GM12878 (cell line): ENCODE results near the gene RPS6KA3. TPM values are rescaled to one million over a fixed set of nuclear protein-coding genes. Genes with fewer than 3 reads are reported as not detected.
"Not testable (repeated sequence)": the region's sequence is repeated elsewhere in the genome, so short reads cannot be mapped to it uniquely, and the experiment has no call there.

Source experiments
- ATAC-seq: fragments of 200-7000 bp; cut with Tn5 transposase; 3 replicates; pipeline ENCODE4 v1.9.1; 2020; ENCODE audit warnings: mild to moderate bottlenecking, moderate library complexity
- BruUV-seq: library from RNA; stranded (reverse); fragments of 400-500 nt; replicated peaks from 2 replicates; lab custom pipeline; 2021; lab: Mats Ljungman, UMichigan
- CTCF ChIA-PET: fragments of 300-600 bp; sonication (Branson Sonifier 250); formaldehyde crosslinking; extraction: SDS; loops from one replicate; lab custom pipeline; 2021; ENCODE audit warnings: inconsistent platforms; lab: Yijun Ruan, JAX
- POLR2A ChIA-PET: fragments of 350-600 bp; formaldehyde crosslinking; extraction: SDS; loops from one replicate; lab custom pipeline; 2021; ENCODE audit warnings: inconsistent platforms; lab: Charles Lee
- RAD21 ChIA-PET: fragments of 300-600 bp; sonication (Branson Sonifier 250); formaldehyde crosslinking; loops from one replicate; lab custom pipeline; 2023; ENCODE audit warnings: antibody characterized with exemption; ENCODE audit not compliant: unreplicated experiment; lab: Charles Lee
- SMC1A ChIA-PET: fragments of 300-600 bp; sonication (Branson Sonifier 250); formaldehyde crosslinking; loops from one replicate; lab custom pipeline; 2023; ENCODE audit not compliant: unreplicated experiment, uncharacterized antibody; lab: Charles Lee
- DNase-seq: peaks from one replicate; pipeline ENCODE4 v3.0.0-alpha.2; 2011; ENCODE audit warnings: low read depth, low spot score
- FAIRE-seq: peaks from 3 replicates; lab custom pipeline; 2011; peaks lifted over from hg19 to GRCh38; lab: Jason Lieb, UNC
- H2AFZ ChIP-seq: 2 replicates; pipeline ENCODE4 v1.6.0; 2011; ENCODE audit warnings: low read depth, low read length, control low read depth; ENCODE audit not compliant: control insufficient read depth
- H3K27ac ChIP-seq: 2 replicates; pipeline ENCODE4 v1.5.1; 2011; ENCODE audit warnings: control low read depth; ENCODE audit not compliant: control insufficient read depth, insufficient read depth
- H3K27me3 ChIP-seq, 2 experiments: replicated peaks in 1 of 2; 2 replicates each; pipeline versions ENCODE4 v1.6.0 to v1.6.1; 2011; ENCODE audit warnings: low read length in 1 of 2; ENCODE audit not compliant: control insufficient read depth in 2 of 2, insufficient read depth in 2 of 2
- H3K36me3 ChIP-seq, 2 experiments: 2 replicates each; pipeline ENCODE4 v1.5.1; 2011; ENCODE audit warnings: low read length in 1 of 2; ENCODE audit not compliant: control insufficient read depth in 2 of 2, insufficient read depth in 2 of 2
- H3K4me1 ChIP-seq: 2 replicates; pipeline ENCODE4 v1.6.1; 2011; ENCODE audit warnings: mild to moderate bottlenecking, low read length, moderate library complexity, mixed read lengths; ENCODE audit not compliant: control insufficient read depth, insufficient read depth
- H3K4me2 ChIP-seq: 2 replicates; pipeline ENCODE4 v1.6.0; 2011; ENCODE audit warnings: control low read depth; ENCODE audit not compliant: control insufficient read depth, insufficient read depth
- H3K4me3 ChIP-seq: fragments of 200-600 bp; sonication (generic); 2 replicates; pipeline ENCODE4 v1.5.1; 2016
- H3K79me2 ChIP-seq: 2 replicates; pipeline ENCODE4 v1.6.0; 2011; ENCODE audit warnings: low read length; ENCODE audit not compliant: control insufficient read depth, insufficient read depth
- H3K9ac ChIP-seq: 2 replicates; pipeline ENCODE4 v1.8.0; 2011; ENCODE audit warnings: low read length, control low read depth, mixed read lengths; ENCODE audit not compliant: control insufficient read depth, insufficient read depth
- H3K9me3 ChIP-seq: replicated peaks from 3 replicates; pipeline ENCODE4 v1.5.1; 2011; ENCODE audit warnings: mild to moderate bottlenecking, low read length; ENCODE audit not compliant: control insufficient read depth, insufficient read depth
- H4K20me1 ChIP-seq: 2 replicates; pipeline ENCODE4 v1.6.0; 2011; ENCODE audit not compliant: control insufficient read depth, insufficient read depth
- WGBS: methylation state at CpG from one replicate; pipeline ENCODE4 v1.1.6; 2016; ENCODE audit warnings: low lambda C conversion rate; ENCODE audit not compliant: insufficient replicate concordance, insufficient coverage; ENCODE audit errors: missing lambda C conversion rate; 5-methylcytosine and 5-hydroxymethylcytosine counted together
- in situ Hi-C: fragments of 300-500 bp; cut with MboI; formaldehyde crosslinking; loops from 9 replicates; pipeline ENCODE4 v1.14.3; 2018; ENCODE audit warnings: mixed read lengths
- intact Hi-C: fragments of 100-400 bp; cut with micrococcal nuclease; formaldehyde crosslinking; loops from one replicate; pipeline ENCODE4 v1.14.2; 2022; ENCODE audit not compliant: unreplicated experiment
- polyA plus RNA-seq, 11 experiments: library from polyadenylated mRNA; depleted of rRNA in 4 of 11; unstranded in 6 of 11; stranded (reverse) in 5 of 11; fragments of >200 nt; fragmentation: Nextera tagmentation in 4 of 11; fragmentation: Illumina TruSeq in 1 of 11; extraction: Ambion mirVana in 4 of 11; extraction: Trizol in 1 of 11; gene quantifications; 1 replicate in 1 of 11; 2 replicates in 10 of 11; pipeline versions ENCODE4 v1.2.1 to v1.2.3, GENCODE V29; 2011 to 2016; ENCODE audit warnings: inconsistent platforms in 2 of 11, missing spikeins in 2 of 11, low read depth in 1 of 11
- total RNA-seq, 4 experiments: library from RNA; depleted of rRNA in 3 of 4; stranded (reverse); fragments of >200 nt in 3 of 4; fragmentation: Illumina TruSeq in 1 of 4; extraction: Trizol in 1 of 4; gene quantifications; 2 replicates each; pipeline versions ENCODE4 v1.2.1 to v1.2.3, GENCODE V29; 2013 to 2021
- TF ChIP-seq, protein P1 (sequence below), 3 experiments: IDR thresholded peaks in 2 of 3; conservative IDR thresholded peaks in 1 of 3; 2 replicates each; pipeline ENCODE4 v1.5.1; 2011; ENCODE audit warnings: low read depth in 3 of 3, low read length in 3 of 3, mild to moderate bottlenecking in 3 of 3, control low read depth in 2 of 3, moderate library complexity in 2 of 3, inconsistent platforms in 1 of 3, mixed read lengths in 1 of 3; ENCODE audit not compliant: control insufficient read depth in 2 of 3, insufficient read depth in 1 of 3; ENCODE audit errors: extremely low read depth in 1 of 3

The RPS6KA3 gene
- total and polyA plus RNA-seq, 10 of the 15 experiments (the other 5 are each of a cell fraction or from before 2014, with no cell fraction given), result 2.8 to 35.6 (median 15.8) TPM

DNA sequence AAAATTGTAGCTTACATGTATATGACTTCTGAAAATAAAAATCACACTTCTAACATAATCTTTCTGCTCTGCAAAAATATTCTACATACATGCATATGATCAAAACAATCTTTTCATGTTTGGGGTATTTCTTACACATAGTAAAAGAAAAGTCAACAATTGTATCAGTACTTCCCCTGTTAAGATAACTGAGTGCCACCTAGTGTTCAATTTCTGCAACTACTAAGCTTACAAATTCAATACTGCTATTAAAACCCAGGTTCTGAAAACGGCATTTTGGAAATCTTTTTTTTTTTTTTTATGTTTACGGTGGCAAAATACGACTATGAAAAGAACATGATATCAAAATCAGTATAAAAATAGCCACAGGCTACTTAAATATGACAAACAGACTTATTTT, 139.3 kb downstream of the RPS6KA3 start:
- H3K9me3 ChIP-seq, intact Hi-C loops, H3K4me1 ChIP-seq, H3K4me2 ChIP-seq, H3K27me3 ChIP-seq, SMC1A ChIA-PET, DNase-seq, H3K27ac ChIP-seq, H4K20me1 ChIP-seq, in situ Hi-C loops, H2AFZ ChIP-seq, H3K9ac ChIP-seq, H3K79me2 ChIP-seq, H3K4me3 ChIP-seq, POLR2A ChIA-PET: not testable (repeated sequence)
- TSS peak; percentile 16 for BruUV-seq
- 0% methylated on average over 3 of the region's 3 CpGs for WGBS
- ChIA-PET RAD21 (interaction anchor here (0.9 to 1.4 kb wide), 2 partner anchors 9 to 222 kb away, joined by 4 read pairs; no protein-coding TSS in a partner anchor), CTCF (interaction anchor here (2.6 kb wide), 1 partner anchor 223 kb away, joined by 10 read pairs; no protein-coding TSS in a partner anchor)
- FAIRE-seq (peak; percentile 79), ATAC-seq (peak; percentile 81)
- TF ChIP-seq, protein P1, sequence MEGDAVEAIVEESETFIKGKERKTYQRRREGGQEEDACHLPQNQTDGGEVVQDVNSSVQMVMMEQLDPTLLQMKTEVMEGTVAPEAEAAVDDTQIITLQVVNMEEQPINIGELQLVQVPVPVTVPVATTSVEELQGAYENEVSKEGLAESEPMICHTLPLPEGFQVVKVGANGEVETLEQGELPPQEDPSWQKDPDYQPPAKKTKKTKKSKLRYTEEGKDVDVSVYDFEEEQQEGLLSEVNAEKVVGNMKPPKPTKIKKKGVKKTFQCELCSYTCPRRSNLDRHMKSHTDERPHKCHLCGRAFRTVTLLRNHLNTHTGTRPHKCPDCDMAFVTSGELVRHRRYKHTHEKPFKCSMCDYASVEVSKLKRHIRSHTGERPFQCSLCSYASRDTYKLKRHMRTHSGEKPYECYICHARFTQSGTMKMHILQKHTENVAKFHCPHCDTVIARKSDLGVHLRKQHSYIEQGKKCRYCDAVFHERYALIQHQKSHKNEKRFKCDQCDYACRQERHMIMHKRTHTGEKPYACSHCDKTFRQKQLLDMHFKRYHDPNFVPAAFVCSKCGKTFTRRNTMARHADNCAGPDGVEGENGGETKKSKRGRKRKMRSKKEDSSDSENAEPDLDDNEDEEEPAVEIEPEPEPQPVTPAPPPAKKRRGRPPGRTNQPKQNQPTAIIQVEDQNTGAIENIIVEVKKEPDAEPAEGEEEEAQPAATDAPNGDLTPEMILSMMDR (IDR thresholded peaks at IDR 0.05 in 2 of 3, conservative IDR thresholded peaks at IDR 0.05 in 1 of 3; ENCODE audit: control insufficient read depth in 2 of 3, extremely low read depth in 1 of 3, insufficient read depth in 1 of 3, low read depth in 3 of 3, low read length in 3 of 3), result peak in 1 of 3 experiments; percentile 13; a peak in 1 of 6 replicates
- H3K36me3 ChIP-seq, result peaks cover 2 to 16% of the 10 kb centered on the region in 2 experiments

DNA sequence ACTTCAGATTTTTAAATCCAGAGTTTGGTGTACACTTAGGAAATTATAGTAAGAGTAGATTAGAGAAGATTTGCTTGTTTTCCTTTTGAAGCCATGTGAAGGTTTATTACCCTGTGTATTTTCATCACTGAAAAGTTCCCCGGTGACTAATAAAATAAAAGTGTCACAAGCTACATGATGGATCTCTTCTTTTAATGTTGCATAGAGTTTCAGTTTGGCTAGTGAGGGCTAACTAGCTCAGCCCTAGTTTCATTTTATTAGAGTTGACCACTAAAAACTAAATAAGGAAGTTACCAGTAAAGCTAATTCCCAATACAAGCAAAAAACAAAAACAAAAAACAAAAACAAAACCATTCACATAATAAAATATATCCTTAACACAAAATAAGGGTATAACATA, 139.9 kb downstream of the RPS6KA3 start:
- H3K9me3 ChIP-seq, H3K27ac ChIP-seq, H3K9ac ChIP-seq, FAIRE-seq, CTCF ChIA-PET, POLR2A ChIA-PET, H3K4me2 ChIP-seq, H3K79me2 ChIP-seq, H4K20me1 ChIP-seq, BruUV-seq, RAD21 ChIA-PET, DNase-seq, H3K27me3 ChIP-seq, H3K4me3 ChIP-seq, H3K4me1 ChIP-seq, H2AFZ ChIP-seq, in situ Hi-C loops, intact Hi-C loops: not testable (repeated sequence)
- 0% methylated on average over 1 of the region's 1 CpG for WGBS
- SMC1A ChIA-PET, result interaction anchor here (1.4 kb wide), 1 partner anchor 13 kb away, joined by 3 read pairs; no protein-coding TSS in a partner anchor
- H3K36me3 ChIP-seq, result peaks cover 2 to 15% of the 10 kb centered on the region in 2 experiments
- ATAC-seq, result peak; percentile 91
